HepG2 (cell line): ENCODE measurements around the gene ARHGEF3. TPM values are rescaled to one million over a fixed set of nuclear protein-coding genes. Genes with fewer than 3 reads are reported as not detected.

ENCODE experiments used
- FOXK2 ChIP-seq: fragments of 450-650 bp; IDR thresholded peaks from 2 replicates; pipeline ENCODE4 v1.6.1; 2016
- GTF3A ChIP-seq: sonication (generic); formaldehyde crosslinking; conservative IDR thresholded peaks from 2 replicates; pipeline ENCODE4 v1.4.0; 2020; ENCODE audit warnings: mild to moderate bottlenecking, missing genetic modification reagents
- KMT2A ChIP-seq: sonication (generic); formaldehyde crosslinking; IDR thresholded peaks from 2 replicates; pipeline ENCODE4 v1.4.0; 2020; ENCODE audit warnings: missing genetic modification reagents
- NCOR1 ChIP-seq: fragments of 200-600 bp; sonication (generic); IDR thresholded peaks from 2 replicates; pipeline ENCODE4 v1.7.0; 2017; ENCODE audit warnings: antibody characterized with exemption, low read length, borderline replicate concordance
- NPAS2 ChIP-seq: sonication (generic); formaldehyde crosslinking; IDR thresholded peaks from 2 replicates; pipeline ENCODE4 v1.8.0; 2022; ENCODE audit warnings: mild to moderate bottlenecking, missing genetic modification reagents, borderline replicate concordance
- NR2F6 ChIP-seq, 2 experiments: IDR thresholded peaks; 2 replicates each; pipeline ENCODE4 v1.6.1; 2016; ENCODE audit warnings: antibody characterized with exemption in 1 of 2, mild to moderate bottlenecking in 1 of 2
- RCOR2 ChIP-seq: IDR thresholded peaks from 2 replicates; pipeline ENCODE4 v1.6.1; 2016; ENCODE audit warnings: missing biosample characterization, missing genetic modification reagents
- RFX5 ChIP-seq: IDR thresholded peaks from 2 replicates; pipeline ENCODE4 v1.6.1; 2011; ENCODE audit warnings: low read depth, low read length, improper control_type of control experiment
- TMF1 ChIP-seq: sonication (generic); formaldehyde crosslinking; IDR thresholded peaks from 2 replicates; pipeline ENCODE4 v1.8.1; 2022; ENCODE audit warnings: low read depth, missing genetic modification reagents
- U2AF2 ChIP-seq: fragments of 200-400 bp; formaldehyde crosslinking; IDR thresholded peaks from 2 replicates; pipeline ENCODE4 v1.6.1; 2017; ENCODE audit warnings: low read depth, mild to moderate bottlenecking, low read length
- ZBTB20 ChIP-seq: sonication (generic); formaldehyde crosslinking; IDR thresholded peaks from 2 replicates; pipeline ENCODE4 v1.8.1; 2023; ENCODE audit warnings: missing genetic modification reagents, low read depth, mild to moderate bottlenecking, borderline replicate concordance
- ZNF577 ChIP-seq: sonication (generic); formaldehyde crosslinking; IDR thresholded peaks from 2 replicates; pipeline ENCODE4 v1.4.0; 2020; ENCODE audit warnings: mild to moderate bottlenecking, low read depth, missing genetic modification reagents, borderline replicate concordance
- ZNF703 ChIP-seq: sonication (generic); formaldehyde crosslinking; IDR thresholded peaks from 2 replicates; pipeline ENCODE4 v1.5.1; 2020; ENCODE audit warnings: missing genetic modification reagents, mild to moderate bottlenecking, moderate library complexity, borderline replicate concordance
- polyA plus RNA-seq, 8 experiments: library from polyadenylated mRNA; depleted of rRNA in 3 of 8; stranded (reverse) in 7 of 8; unstranded in 1 of 8; fragments of >200 nt; fragmentation: Illumina TruSeq in 4 of 8; extraction: Trizol in 4 of 8; gene quantifications; 2 replicates each; pipeline versions ENCODE4 v1.2.1 to v1.2.3, GENCODE V29; 2011 to 2016; ENCODE audit warnings: low read depth in 4 of 8, missing spikeins in 1 of 8, mixed read lengths in 1 of 8; ENCODE audit not compliant: insufficient read depth in 1 of 8
- total RNA-seq, 5 experiments: library from RNA; depleted of rRNA; stranded (reverse); fragments of >200 nt; fragmentation: Illumina TruSeq; extraction: Trizol; gene quantifications; 2 replicates each; pipeline ENCODE4 v1.2.3, GENCODE V29; 2016; ENCODE audit warnings: low read depth in 1 of 5
- TF ChIP-seq, protein P1 (sequence below): sonication (generic); formaldehyde crosslinking; IDR thresholded peaks from one replicate; pipeline ENCODE4 v1.5.1; 2020; ENCODE audit warnings: mild to moderate bottlenecking, missing genetic modification reagents; ENCODE audit errors: not compliant biosample characterization
- TF ChIP-seq, protein P2 (sequence below): IDR thresholded peaks from 2 replicates; pipeline ENCODE4 v1.6.1; 2016; ENCODE audit warnings: missing genetic modification reagents, missing compliant biosample characterization
- TF ChIP-seq, protein P3 (sequence below): sonication (generic); formaldehyde crosslinking; IDR thresholded peaks from 2 replicates; pipeline ENCODE4 v1.9.0; 2022; ENCODE audit warnings: low read depth, missing genetic modification reagents
- TF ChIP-seq, protein P4 (sequence below): IDR thresholded peaks from 2 replicates; pipeline ENCODE4 v1.6.1; 2016; ENCODE audit warnings: missing compliant biosample characterization, missing genetic modification reagents, borderline replicate concordance

Gene ARHGEF3
- total and polyA plus RNA-seq, 2 of the 13 experiments (the other 11 are each of a cell fraction or from before 2014, with no cell fraction given): 14.8 to 23.1 TPM

DNA sequence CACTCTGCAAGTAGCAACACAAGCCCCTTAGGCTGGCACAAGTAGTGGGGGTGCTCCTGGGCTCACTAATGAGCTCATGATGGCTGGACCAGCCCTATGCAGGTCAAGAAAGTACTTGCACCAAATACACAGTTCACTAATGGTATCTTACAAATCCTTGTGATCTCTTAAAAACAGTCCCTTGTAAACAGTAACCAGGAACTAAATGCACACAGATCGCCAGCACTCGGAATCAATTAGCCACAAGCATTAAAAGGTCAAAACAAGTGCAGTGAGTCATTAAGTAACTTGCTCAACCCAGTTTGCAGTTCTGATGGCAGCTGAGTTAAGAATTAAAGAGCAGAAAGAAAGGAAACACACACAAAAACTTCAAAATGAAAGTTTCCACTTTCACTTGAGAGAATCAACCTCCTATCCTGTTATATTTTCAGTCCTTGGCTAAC, 43.2 kb downstream of the ARHGEF3 start (continued):
- TF ChIP-seq, protein P1, sequence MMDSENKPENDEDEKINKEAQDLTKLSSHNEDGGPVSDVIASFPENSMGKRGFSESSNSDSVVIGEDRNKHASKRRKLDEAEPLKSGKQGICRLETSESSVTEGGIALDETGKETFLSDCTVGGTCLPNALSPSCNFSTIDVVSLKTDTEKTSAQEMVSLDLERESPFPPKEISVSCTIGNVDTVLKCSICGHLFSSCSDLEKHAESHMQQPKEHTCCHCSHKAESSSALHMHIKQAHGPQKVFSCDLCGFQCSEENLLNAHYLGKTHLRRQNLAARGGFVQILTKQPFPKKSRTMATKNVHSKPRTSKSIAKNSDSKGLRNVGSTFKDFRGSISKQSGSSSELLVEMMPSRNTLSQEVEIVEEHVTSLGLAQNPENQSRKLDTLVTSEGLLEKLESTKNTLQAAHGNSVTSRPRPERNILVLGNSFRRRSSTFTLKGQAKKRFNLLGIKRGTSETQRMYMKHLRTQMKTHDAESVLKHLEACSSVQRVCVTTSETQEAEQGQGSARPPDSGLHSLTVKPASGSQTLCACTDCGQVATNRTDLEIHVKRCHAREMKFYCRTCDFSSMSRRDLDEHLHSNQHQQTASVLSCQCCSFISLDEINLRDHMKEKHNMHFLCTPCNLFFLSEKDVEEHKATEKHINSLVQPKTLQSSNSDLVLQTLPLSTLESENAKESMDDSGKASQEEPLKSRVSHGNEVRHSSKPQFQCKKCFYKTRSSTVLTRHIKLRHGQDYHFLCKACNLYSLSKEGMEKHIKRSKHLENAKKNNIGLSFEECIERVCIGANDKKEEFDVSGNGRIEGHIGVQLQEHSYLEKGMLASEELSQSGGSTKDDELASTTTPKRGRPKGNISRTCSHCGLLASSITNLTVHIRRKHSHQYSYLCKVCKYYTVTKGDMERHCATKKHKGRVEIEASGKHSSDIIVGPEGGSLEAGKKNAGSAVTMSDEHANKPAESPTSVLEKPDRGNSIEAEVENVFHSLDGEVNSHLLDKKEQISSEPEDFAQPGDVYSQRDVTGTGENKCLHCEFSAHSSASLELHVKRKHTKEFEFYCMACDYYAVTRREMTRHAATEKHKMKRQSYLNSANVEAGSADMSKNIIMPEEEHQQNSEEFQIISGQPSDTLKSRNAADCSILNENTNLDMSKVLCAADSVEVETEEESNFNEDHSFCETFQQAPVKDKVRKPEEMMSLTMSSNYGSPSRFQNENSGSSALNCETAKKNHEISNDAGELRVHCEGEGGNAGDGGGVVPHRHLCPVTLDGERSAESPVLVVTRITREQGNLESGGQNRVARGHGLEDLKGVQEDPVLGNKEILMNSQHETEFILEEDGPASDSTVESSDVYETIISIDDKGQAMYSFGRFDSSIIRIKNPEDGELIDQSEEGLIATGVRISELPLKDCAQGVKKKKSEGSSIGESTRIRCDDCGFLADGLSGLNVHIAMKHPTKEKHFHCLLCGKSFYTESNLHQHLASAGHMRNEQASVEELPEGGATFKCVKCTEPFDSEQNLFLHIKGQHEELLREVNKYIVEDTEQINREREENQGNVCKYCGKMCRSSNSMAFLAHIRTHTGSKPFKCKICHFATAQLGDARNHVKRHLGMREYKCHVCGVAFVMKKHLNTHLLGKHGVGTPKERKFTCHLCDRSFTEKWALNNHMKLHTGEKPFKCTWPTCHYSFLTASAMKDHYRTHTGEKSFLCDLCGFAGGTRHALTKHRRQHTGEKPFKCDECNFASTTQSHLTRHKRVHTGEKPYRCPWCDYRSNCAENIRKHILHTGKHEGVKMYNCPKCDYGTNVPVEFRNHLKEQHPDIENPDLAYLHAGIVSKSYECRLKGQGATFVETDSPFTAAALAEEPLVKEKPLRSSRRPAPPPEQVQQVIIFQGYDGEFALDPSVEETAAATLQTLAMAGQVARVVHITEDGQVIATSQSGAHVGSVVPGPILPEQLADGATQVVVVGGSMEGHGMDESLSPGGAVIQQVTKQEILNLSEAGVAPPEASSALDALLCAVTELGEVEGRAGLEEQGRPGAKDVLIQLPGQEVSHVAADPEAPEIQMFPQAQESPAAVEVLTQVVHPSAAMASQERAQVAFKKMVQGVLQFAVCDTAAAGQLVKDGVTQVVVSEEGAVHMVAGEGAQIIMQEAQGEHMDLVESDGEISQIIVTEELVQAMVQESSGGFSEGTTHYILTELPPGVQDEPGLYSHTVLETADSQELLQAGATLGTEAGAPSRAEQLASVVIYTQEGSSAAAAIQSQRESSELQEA (CRISPR knock-in tag): no peak
- TF ChIP-seq, protein P2, sequence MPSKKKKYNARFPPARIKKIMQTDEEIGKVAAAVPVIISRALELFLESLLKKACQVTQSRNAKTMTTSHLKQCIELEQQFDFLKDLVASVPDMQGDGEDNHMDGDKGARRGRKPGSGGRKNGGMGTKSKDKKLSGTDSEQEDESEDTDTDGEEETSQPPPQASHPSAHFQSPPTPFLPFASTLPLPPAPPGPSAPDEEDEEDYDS (CRISPR knock-in tag): no peak
- TF ChIP-seq GTF3A (no peak), NCOR1 (no peak), ZNF703 (CRISPR knock-in tag) (no peak), RFX5 (no peak), RCOR2 (CRISPR knock-in tag) (no peak; the same call in 1 of the 2 replicates), U2AF2 (no peak), KMT2A (CRISPR knock-in tag) (no peak), TMF1 (CRISPR knock-in tag) (no peak), ZNF577 (CRISPR knock-in tag) (no peak), NPAS2 (CRISPR knock-in tag) (no peak), FOXK2 (no peak), ZBTB20 (CRISPR knock-in tag) (no peak), NR2F6 (IDR thresholded peaks at IDR 0.05) (peak; percentile 68), NR2F6 (CRISPR knock-in tag; IDR thresholded peaks at IDR 0.05) (peak; percentile 81)
- TF ChIP-seq, protein P3, sequence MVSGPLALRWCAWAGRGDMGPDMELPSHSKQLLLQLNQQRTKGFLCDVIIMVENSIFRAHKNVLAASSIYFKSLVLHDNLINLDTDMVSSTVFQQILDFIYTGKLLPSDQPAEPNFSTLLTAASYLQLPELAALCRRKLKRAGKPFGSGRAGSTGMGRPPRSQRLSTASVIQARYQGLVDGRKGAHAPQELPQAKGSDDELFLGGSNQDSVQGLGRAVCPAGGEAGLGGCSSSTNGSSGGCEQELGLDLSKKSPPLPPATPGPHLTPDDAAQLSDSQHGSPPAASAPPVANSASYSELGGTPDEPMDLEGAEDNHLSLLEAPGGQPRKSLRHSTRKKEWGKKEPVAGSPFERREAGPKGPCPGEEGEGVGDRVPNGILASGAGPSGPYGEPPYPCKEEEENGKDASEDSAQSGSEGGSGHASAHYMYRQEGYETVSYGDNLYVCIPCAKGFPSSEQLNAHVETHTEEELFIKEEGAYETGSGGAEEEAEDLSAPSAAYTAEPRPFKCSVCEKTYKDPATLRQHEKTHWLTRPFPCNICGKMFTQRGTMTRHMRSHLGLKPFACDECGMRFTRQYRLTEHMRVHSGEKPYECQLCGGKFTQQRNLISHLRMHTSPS (CRISPR knock-in tag): no peak
- TF ChIP-seq, protein P4, sequence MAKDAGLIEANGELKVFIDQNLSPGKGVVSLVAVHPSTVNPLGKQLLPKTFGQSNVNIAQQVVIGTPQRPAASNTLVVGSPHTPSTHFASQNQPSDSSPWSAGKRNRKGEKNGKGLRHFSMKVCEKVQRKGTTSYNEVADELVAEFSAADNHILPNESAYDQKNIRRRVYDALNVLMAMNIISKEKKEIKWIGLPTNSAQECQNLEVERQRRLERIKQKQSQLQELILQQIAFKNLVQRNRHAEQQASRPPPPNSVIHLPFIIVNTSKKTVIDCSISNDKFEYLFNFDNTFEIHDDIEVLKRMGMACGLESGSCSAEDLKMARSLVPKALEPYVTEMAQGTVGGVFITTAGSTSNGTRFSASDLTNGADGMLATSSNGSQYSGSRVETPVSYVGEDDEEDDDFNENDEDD (CRISPR knock-in tag): no peak
